Activated T-cell treated with anti-CD3 and anti-CD28 coated beads, Interleukin-2, amount 50 U/mL, for 1 hour (primary cell): ENCODE measurements around the gene BMAL1.

Experiments used
- DNase-seq: peaks from one replicate; pipeline ENCODE4 v3.0.0-alpha.2; 2020

BMAL1 gene

GRCh38 chr11:13346470-13346869 lies 68.9 kb downstream of the BMAL1 start:
- no peak for DNase-seq

GRCh38 chr11:13347901-13348300 lies 70.3 kb downstream of the BMAL1 start:
- DNase-seq = no peak

- DNase-seq = no peak
Measured at GRCh38 chr11:13348305-13348704, 70.7 kb downstream of the BMAL1 start.

- DNase-seq = no peak
Measured at GRCh38 chr11:13349046-13349445, 71.5 kb downstream of the BMAL1 start.

DNA sequence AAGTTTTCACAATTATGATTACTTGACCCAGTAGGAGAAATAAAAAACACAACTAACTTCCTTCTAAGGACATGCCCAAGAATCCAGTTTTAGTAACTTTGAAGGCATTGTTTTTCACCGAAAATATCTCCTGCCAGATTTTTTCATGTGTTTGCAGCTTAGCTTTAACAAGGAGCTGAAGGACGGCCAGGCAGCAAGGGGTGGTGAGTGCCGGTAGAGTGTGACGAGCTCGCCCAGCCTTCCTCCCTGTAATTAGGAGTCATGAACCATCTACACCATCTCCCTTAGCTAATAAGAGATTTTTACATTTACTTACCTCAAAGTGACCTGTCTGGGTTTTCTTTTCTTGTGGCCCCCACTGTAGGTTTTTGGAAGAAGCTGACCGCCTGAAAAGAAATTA lies 72.0 kb downstream of the BMAL1 start:
- no peak for DNase-seq

- no peak for DNase-seq
Measured at GRCh38 chr11:13352711-13353110, 75.1 kb downstream of the BMAL1 start.

DNA sequence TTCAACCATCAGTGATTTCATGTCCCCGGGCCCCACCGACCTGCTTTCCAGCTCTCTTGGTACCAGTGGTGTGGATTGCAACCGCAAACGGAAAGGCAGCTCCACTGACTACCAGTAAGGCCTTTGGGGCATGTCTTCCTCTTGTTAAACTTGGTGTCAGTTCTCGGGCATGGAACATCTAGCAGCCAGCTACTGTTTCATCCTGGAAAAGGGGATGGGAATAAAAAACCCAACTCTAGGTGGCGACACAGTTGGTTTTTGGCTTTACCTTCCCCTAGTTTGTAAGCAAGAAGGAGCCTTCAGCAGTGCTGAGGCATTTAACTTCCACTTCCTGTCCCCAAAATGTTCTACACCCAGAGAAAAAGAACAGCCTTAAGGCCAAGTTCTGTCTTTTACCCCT lies 76.7 kb downstream of the BMAL1 start:
- DNase-seq = no peak

GRCh38 chr11:13355191-13355590 lies 77.6 kb downstream of the BMAL1 start:
- no peak for DNase-seq

DNA sequence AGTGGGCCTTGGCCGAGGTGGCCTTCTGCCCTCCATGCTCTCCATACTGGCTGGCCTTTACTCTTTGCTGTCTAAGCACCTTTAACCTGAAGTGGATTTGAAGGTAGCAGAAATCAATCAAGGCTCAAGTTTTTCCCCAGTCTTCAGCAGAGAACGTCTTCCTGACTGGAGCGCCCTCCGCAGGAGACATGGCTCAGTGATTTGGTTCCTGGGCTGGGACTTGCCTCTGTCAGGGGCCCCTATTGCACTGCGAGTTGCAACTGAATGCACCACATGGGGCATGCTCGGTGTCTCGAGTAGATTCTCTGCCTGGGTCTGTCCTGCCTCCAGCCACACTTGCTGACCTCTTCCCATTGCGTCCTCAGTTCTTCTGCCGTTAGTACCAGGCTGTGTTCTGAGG lies 79.6 kb downstream of the BMAL1 start:
- DNase-seq = no peak

GRCh38 chr11:13358596-13359270 lies 81.1 kb downstream of the BMAL1 start:
- no peak for DNase-seq

- DNase-seq = no peak
Measured at GRCh38 chr11:13362596-13363109, 85.1 kb downstream of the BMAL1 start.

- DNase-seq = no peak
Measured at GRCh38 chr11:13364388-13364787, 86.8 kb downstream of the BMAL1 start.

- DNase-seq = no peak
Measured at GRCh38 chr11:13366266-13367026, 88.9 kb downstream of the BMAL1 start.

GRCh38 chr11:13367115-13367514 lies 89.5 kb downstream of the BMAL1 start:
- DNase-seq = no peak

DNA sequence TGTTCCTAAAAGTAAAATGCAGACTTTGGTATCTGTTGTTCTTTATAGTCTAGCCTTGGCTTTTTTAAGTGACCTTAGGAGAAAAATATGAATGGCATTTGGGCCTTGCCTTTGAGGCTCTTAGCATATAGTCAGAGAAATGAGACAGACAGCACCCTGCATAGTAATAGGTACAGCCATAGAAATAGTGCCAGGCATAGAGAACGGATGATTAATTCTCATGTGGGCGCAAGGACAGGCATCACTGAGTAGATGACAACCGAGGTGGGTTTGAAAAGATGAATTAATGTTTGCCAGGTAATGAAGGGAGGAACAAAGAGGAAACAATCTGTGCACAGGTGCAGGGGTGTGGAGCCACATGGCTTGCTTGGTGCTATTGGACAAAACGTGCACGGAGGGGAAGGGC lies 90.5 kb downstream of the BMAL1 start:
- DNase-seq = no peak

GRCh38 chr11:13373216-13373615 lies 95.6 kb downstream of the BMAL1 start:
- DNase-seq = no peak

- no peak for DNase-seq
Measured at GRCh38 chr11:13375798-13376197, 98.2 kb downstream of the BMAL1 start.

DNA sequence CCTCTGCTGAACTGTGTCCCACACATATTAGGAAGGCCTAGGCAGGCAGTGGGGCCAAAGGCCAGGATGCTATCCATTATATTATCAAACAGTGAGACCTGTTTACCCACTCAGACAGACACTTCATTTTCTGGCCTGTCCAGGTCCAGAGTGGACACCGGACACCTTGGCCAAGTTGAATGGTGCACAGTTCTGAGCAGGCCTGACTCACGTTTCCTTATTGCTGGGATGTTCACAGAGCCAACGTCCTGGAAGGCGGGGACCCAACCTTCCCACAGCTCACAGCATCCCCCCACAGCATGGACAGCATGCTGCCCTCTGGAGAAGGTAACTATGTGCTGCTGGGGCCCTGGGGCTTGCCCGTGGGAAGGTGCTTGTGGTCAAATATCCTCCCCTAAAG lies 98.8 kb downstream of the BMAL1 start:
- no peak for DNase-seq

GRCh38 chr11:13376838-13377237 lies 99.2 kb downstream of the BMAL1 start:
- DNase-seq = no peak

GRCh38 chr11:13378316-13378715 lies 100.7 kb downstream of the BMAL1 start:
- DNase-seq = no peak

- DNase-seq = no peak
Measured at GRCh38 chr11:13380731-13381130, 103.1 kb downstream of the BMAL1 start.

- DNase-seq = no peak
Measured at GRCh38 chr11:13382751-13383150, 105.2 kb downstream of the BMAL1 start.

GRCh38 chr11:13384908-13385640 lies 107.5 kb downstream of the BMAL1 start:
- DNase-seq = no peak

GRCh38 chr11:13386567-13386966 lies 109.0 kb downstream of the BMAL1 start:
- DNase-seq = no peak
